HCT116 (cell line): ENCODE results near the gene OTUB2. TPM values are rescaled to one million over a fixed set of nuclear protein-coding genes. Genes with fewer than 3 reads are reported as not detected.
A peak's percentile ranks its signal among the peaks of the same experiment; 100 is the strongest.

Experiments
- ATAC-seq: fragments of 200-7000 bp; cut with Tn5 transposase; 2 replicates; pipeline ENCODE4 v1.9.1; 2020; ENCODE audit warnings: mild to moderate bottlenecking, moderate library complexity
- BruUV-seq: library from RNA; stranded (reverse); fragments of 400-500 nt; replicated peaks from 2 replicates; lab custom pipeline; 2021; lab: Mats Ljungman, UMichigan
- CTCF ChIA-PET: fragments of 300-600 bp; sonication (Branson Sonifier 250); formaldehyde crosslinking; loops from one replicate; lab custom pipeline; 2021; ENCODE audit warnings: antibody characterized with exemption; lab: Charles Lee
- POLR2A ChIA-PET: fragments of 300-600, 350-600 bp; sonication (Branson Sonifier 250); formaldehyde crosslinking; loops from one replicate; lab custom pipeline; 2021; ENCODE audit warnings: antibody characterized with exemption; lab: Charles Lee
- RAD21 ChIA-PET, 2 experiments: fragments of 300-600 bp; sonication (Branson Sonifier 250); formaldehyde crosslinking; loops; one replicate each; lab custom pipeline; 2023; ENCODE audit warnings: low total read pairs in 2 of 2; ENCODE audit not compliant: uncharacterized antibody in 2 of 2, unreplicated experiment in 2 of 2, low non-redundant PET in 1 of 2; lab: Charles Lee
- DNase-seq: peaks from one replicate; pipeline ENCODE4 v3.0.0-alpha.2; 2010; ENCODE audit warnings: low read depth, low spot score
- H2AFZ ChIP-seq: fragments of 200-600 bp; shearing (Covaris generic), sonication (generic); 2 replicates; pipeline ENCODE4 v1.6.1; 2017; ENCODE audit warnings: low read depth, mixed run types, mixed read lengths, antibody characterized with exemption, low read length; ENCODE audit not compliant: poor library complexity, severe bottlenecking
- H3K27ac ChIP-seq: 2 replicates; pipeline ENCODE4 v1.5.1; 2012; ENCODE audit warnings: low read depth, low read length
- H3K27me3 ChIP-seq: fragments of 200-600 bp; sonication (generic); 2 replicates; pipeline ENCODE4 v1.6.1; 2016; ENCODE audit warnings: mixed run types, low read length, mixed read lengths; ENCODE audit not compliant: insufficient read depth
- H3K36me3 ChIP-seq, 2 experiments: fragments of 200-500 bp in 1 of 2; fragments of 200-600 bp in 1 of 2; sonication (Bioruptor generic) in 1 of 2; sonication (generic) in 1 of 2; 2 replicates each; pipeline versions ENCODE4 v1.5.1 to v1.6.1; 2014 to 2016; ENCODE audit warnings: low read length in 2 of 2, inconsistent platforms in 1 of 2, mixed read lengths in 1 of 2, mixed run types in 1 of 2; ENCODE audit not compliant: insufficient read depth in 2 of 2, control insufficient read depth in 1 of 2
- H3K4me1 ChIP-seq, 2 experiments: fragments of 200-600 bp in 1 of 2; sonication (generic) in 1 of 2; 2 replicates each; pipeline versions ENCODE4 v1.5.1 to v1.6.1; 2012 to 2017; ENCODE audit warnings: low read length in 2 of 2, inconsistent platforms in 1 of 2, mild to moderate bottlenecking in 1 of 2, mixed read lengths in 1 of 2, mixed run types in 1 of 2, moderate library complexity in 1 of 2; ENCODE audit not compliant: insufficient read depth in 2 of 2, control insufficient read depth in 1 of 2
- H3K4me2 ChIP-seq: fragments of 200-600 bp; sonication (generic); 2 replicates; pipeline ENCODE4 v1.6.1; 2017; ENCODE audit warnings: mixed run types, low read length, mixed read lengths
- H3K4me3 ChIP-seq, 2 experiments: fragments of 200-600 bp in 1 of 2; sonication (generic) in 1 of 2; replicated peaks in 1 of 2; 2 replicates each; pipeline ENCODE4 v1.5.1; 2011 to 2016; ENCODE audit warnings: low read length in 2 of 2, control low read depth in 1 of 2, low read depth in 1 of 2, mild to moderate bottlenecking in 1 of 2, mixed read lengths in 1 of 2, mixed run types in 1 of 2
- H3K79me2 ChIP-seq: fragments of 200-600 bp; sonication (generic); 2 replicates; pipeline ENCODE4 v1.6.1; 2017; ENCODE audit warnings: mild to moderate bottlenecking, mixed run types, low read length, moderate library complexity, mixed read lengths; ENCODE audit not compliant: insufficient read depth
- H3K9ac ChIP-seq: fragments of 200-600 bp; sonication (generic); 2 replicates; pipeline ENCODE4 v1.6.1; 2016; ENCODE audit warnings: low read length, mixed read lengths
- H3K9me2 ChIP-seq: fragments of 200-600 bp; sonication (generic), shearing (Covaris generic); 2 replicates; pipeline ENCODE4 v1.6.1; 2017; ENCODE audit warnings: mixed run types, mild to moderate bottlenecking, moderate library complexity; ENCODE audit not compliant: insufficient read depth
- H3K9me3 ChIP-seq, 2 experiments: fragments of 200-500 bp in 1 of 2; fragments of 200-600 bp in 1 of 2; sonication (Bioruptor generic) in 1 of 2; sonication (generic) in 1 of 2; 2 replicates each; pipeline ENCODE4 v1.6.1; 2014 to 2017; ENCODE audit warnings: low read length in 2 of 2, mixed read lengths in 2 of 2, inconsistent platforms in 1 of 2, low read depth in 1 of 2, mild to moderate bottlenecking in 1 of 2, mixed run types in 1 of 2, moderate library complexity in 1 of 2; ENCODE audit not compliant: control insufficient read depth in 1 of 2, insufficient read depth in 1 of 2
- H4K20me1 ChIP-seq: fragments of 200-600 bp; sonication (generic), shearing (Covaris generic); 2 replicates; pipeline ENCODE4 v1.6.1; 2017; ENCODE audit warnings: mixed run types, mild to moderate bottlenecking, moderate library complexity; ENCODE audit not compliant: insufficient read depth
- ATF3 ChIP-seq: IDR thresholded peaks from 2 replicates; pipeline ENCODE4 v1.6.1; 2012
- CEBPB ChIP-seq: IDR thresholded peaks from 2 replicates; pipeline ENCODE4 v1.6.1; 2012; ENCODE audit warnings: low read depth
- CTCF ChIP-seq, 3 experiments: fragments of 200-600 bp in 1 of 3; sonication (generic) in 1 of 3; IDR thresholded peaks in 2 of 3; conservative IDR thresholded peaks in 1 of 3; 2 replicates each; pipeline ENCODE4 v1.5.1; 2012 to 2017; ENCODE audit warnings: low read depth in 2 of 3, low read length in 2 of 3, antibody characterized with exemption in 1 of 3, borderline replicate concordance in 1 of 3, control low read depth in 1 of 3, mild to moderate bottlenecking in 1 of 3, mixed read lengths in 1 of 3, mixed run types in 1 of 3, moderate library complexity in 1 of 3; ENCODE audit not compliant: insufficient read depth in 1 of 3
- EGR1 ChIP-seq: IDR thresholded peaks from 2 replicates; pipeline ENCODE4 v1.6.1; 2012; ENCODE audit warnings: low read depth
- EZH2 ChIP-seq: fragments of 200-600 bp; sonication (generic); IDR thresholded peaks from 2 replicates; pipeline ENCODE4 v1.6.1; 2017; ENCODE audit warnings: antibody characterized with exemption, mixed run types
- EZH2phosphoT487 ChIP-seq: fragments of 200-600 bp; IDR thresholded peaks from 2 replicates; pipeline ENCODE4 v1.6.1; 2018; ENCODE audit warnings: antibody characterized with exemption, borderline replicate concordance
- MAX ChIP-seq: IDR thresholded peaks from 2 replicates; pipeline ENCODE4 v1.6.1; 2012
- POLR2A ChIP-seq: IDR thresholded peaks from 2 replicates; pipeline ENCODE4 v1.7.0; 2011; ENCODE audit warnings: borderline replicate concordance; ENCODE audit not compliant: insufficient read depth, insufficient read length; ENCODE audit errors: extremely low read depth
- POLR2AphosphoS5 ChIP-seq: IDR thresholded peaks from 2 replicates; pipeline ENCODE4 v1.6.1; 2011; ENCODE audit warnings: mild to moderate bottlenecking, low read depth, low read length, moderate library complexity
- SP1 ChIP-seq: IDR thresholded peaks from 2 replicates; pipeline ENCODE4 v1.6.1; 2012; ENCODE audit warnings: low read depth
- TCF7L2 ChIP-seq: IDR thresholded peaks from 2 replicates; pipeline ENCODE4 v1.7.0; 2011; ENCODE audit warnings: borderline replicate concordance, inconsistent platforms; ENCODE audit not compliant: insufficient read depth, insufficient read length; ENCODE audit errors: extremely low read depth
- YY1 ChIP-seq: IDR thresholded peaks from 2 replicates; pipeline ENCODE4 v1.6.1; 2011; ENCODE audit warnings: low read length, low read depth, moderate library complexity, mild to moderate bottlenecking; ENCODE audit not compliant: insufficient replicate concordance; ENCODE audit errors: extremely low read depth
- ZBTB33 ChIP-seq: IDR thresholded peaks from 2 replicates; pipeline ENCODE4 v1.6.1; 2011; ENCODE audit warnings: mild to moderate bottlenecking, low read length, moderate library complexity; ENCODE audit not compliant: insufficient replicate concordance; ENCODE audit errors: extremely low read depth
- intact Hi-C: fragments of 100-400 bp; cut with micrococcal nuclease; formaldehyde crosslinking; loops from 2 replicates; pipeline ENCODE4 v1.10.0; 2022
- total RNA-seq: library from RNA; stranded (reverse); gene quantifications from one replicate; pipeline ENCODE4 v1.2.1, GENCODE V29; 2021; ENCODE audit not compliant: unreplicated experiment

Gene OTUB2
- total RNA-seq, 1 experiment from 2014 or later, result 6.6 TPM

GRCh38 chr14:94027566-94028449, 1.7 kb downstream of the OTUB2 start (continued):
- no peak for TF ChIP-seq EZH2phosphoT487
- TF ChIP-seq ATF3, result no peak

- no peaks in the 10 kb centered on the region for H3K9me3 ChIP-seq
- intact Hi-C loops, result no loop called here
- H3K27me3 ChIP-seq, result no peaks in the 10 kb centered on the region
- peak overlapping the region; percentile 75 for H3K9ac ChIP-seq
- ChIA-PET RAD21 (interaction anchor here (0.9 to 1.8 kb wide), 6 partner anchors 8 to 108 kb away, joined by 3 to 6 read pairs (median 4); no protein-coding TSS in a partner anchor), POLR2A (interaction anchor here (1.5 kb wide), 1 partner anchor 89 kb away, joined by 5 read pairs; no protein-coding TSS in a partner anchor), CTCF (interaction anchor here (0.9 to 2.8 kb wide), 9 partner anchors 8 to 108 kb away, joined by 3 to 22 read pairs (median 3); no protein-coding TSS in a partner anchor)
- H3K4me1 ChIP-seq, result peaks cover 29 to 55% of the 10 kb centered on the region in 2 experiments
- BruUV-seq, result TSS peak; percentile 47
- H4K20me1 ChIP-seq, result no peaks in the 10 kb centered on the region
- H3K9me2 ChIP-seq, result no peaks in the 10 kb centered on the region
- H3K4me2 ChIP-seq, result peak overlapping the region; percentile 93
- TF ChIP-seq EGR1 (no peak), POLR2AphosphoS5 (peak; percentile 44; the same call in 1 of the 2 replicates), ATF3 (no peak), MAX (no peak), CEBPB (no peak), POLR2A (no peak), TCF7L2 (peak; percentile 38), YY1 (no peak), CTCF (IDR thresholded peaks at IDR 0.05 in 2 of 3, conservative IDR thresholded peaks at IDR 0.05 in 1 of 3; ENCODE audit: borderline replicate concordance in 1 of 3, insufficient read depth in 1 of 3, low read depth in 2 of 3, low read length in 2 of 3) (0 out of 6 replicates have a peak, but pooled peaks of 1 of the 3 experiments have one; percentile 4), EZH2 (no peak), ZBTB33 (peak; percentile 33), SP1 (no peak), EZH2phosphoT487 (no peak)
- H3K27ac ChIP-seq, result peak overlapping the region; percentile 11; the same call in 1 of the 2 replicates
- peak; percentile 88 for DNase-seq
- H3K4me3 ChIP-seq, result peak overlapping the region in 1 of 2 experiments; percentile 66; a peak in 2 of 4 replicates
- H3K36me3 ChIP-seq, result no peaks in the 10 kb centered on the region
- H3K79me2 ChIP-seq, result no peaks in the 10 kb centered on the region; the same call in 1 of the 2 replicates
- peak; percentile 64 for ATAC-seq
- no peak overlapping the region for H2AFZ ChIP-seq
These were observed 2.3 kb downstream of the OTUB2 start for GRCh38 chr14:94028450-94028826.
